ENCODE results near the gene LY6G5C. TPM values are rescaled to one million over a fixed set of nuclear protein-coding genes. Genes with fewer than 3 reads are reported as not detected.

LY6G5C gene
- total RNA-seq, 6 experiments from 2014 or later: 2.2 to 2.9 (median 2.8) TPM

DNA sequence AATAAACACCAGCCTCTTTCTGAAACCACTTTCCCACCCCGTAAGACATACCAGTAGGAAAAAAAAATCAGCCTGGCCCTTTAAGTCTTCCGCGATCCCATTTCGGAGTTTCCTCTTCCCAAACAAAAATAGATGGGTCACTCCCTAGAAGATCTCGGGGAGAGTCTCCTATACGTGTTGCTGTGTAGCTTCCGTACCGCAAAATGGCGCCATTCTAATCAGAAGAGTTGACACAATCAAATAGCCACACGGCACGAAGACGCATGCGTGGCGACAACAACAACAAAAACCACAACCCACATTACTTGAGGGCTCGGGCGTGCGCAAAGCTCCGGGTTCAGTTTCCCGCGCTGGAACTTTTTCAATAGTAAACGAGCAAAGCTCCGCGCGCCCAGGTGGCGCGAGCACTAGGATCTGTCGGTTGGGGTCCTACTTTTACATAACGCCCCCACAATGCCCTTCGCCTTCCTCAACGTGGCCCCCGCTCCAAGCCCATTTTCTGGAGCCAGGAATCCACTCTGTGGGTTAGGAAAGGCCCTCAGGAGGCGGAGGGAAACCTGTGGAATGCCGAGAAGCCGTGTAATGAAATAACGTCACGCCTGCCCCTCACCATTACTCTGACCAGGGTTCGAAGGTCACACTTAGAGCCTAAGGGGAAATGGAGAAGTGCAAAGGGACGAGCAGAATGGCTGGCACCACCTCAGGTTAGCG lies 15.9 kb downstream of the LY6G5C start, which contains the start of gene GPANK1:
Gene GPANK1 (minus strand): TSS at position 208 of the 711 bp plus-strand sequence. CDS start 519 bp downstream, outside the sequence.
- DNase-seq: peak; percentile 95
- peaks cover 67% of the 10 kb centered on the region for H3K4me1 Mint-ChIP-seq (ENCODE audit: low read depth)
- TF ChIP-seq, protein P1, sequence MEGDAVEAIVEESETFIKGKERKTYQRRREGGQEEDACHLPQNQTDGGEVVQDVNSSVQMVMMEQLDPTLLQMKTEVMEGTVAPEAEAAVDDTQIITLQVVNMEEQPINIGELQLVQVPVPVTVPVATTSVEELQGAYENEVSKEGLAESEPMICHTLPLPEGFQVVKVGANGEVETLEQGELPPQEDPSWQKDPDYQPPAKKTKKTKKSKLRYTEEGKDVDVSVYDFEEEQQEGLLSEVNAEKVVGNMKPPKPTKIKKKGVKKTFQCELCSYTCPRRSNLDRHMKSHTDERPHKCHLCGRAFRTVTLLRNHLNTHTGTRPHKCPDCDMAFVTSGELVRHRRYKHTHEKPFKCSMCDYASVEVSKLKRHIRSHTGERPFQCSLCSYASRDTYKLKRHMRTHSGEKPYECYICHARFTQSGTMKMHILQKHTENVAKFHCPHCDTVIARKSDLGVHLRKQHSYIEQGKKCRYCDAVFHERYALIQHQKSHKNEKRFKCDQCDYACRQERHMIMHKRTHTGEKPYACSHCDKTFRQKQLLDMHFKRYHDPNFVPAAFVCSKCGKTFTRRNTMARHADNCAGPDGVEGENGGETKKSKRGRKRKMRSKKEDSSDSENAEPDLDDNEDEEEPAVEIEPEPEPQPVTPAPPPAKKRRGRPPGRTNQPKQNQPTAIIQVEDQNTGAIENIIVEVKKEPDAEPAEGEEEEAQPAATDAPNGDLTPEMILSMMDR (IDR thresholded peaks at IDR 0.05): peak; percentile 10; the same call in 1 of the 2 replicates
- peak within 1 kb of the TSS; percentile 95 for H3K4me3 Mint-ChIP-seq
- peaks cover 4% of the 10 kb centered on the region for H3K27me3 Mint-ChIP-seq (ENCODE audit: insufficient read depth)
- peak within 1 kb of the TSS; percentile 98 for H3K27ac Mint-ChIP-seq
- H3K36me3 Mint-ChIP-seq (ENCODE audit: low read depth): peaks cover 40% of the 10 kb centered on the region
- H3K9me3 Mint-ChIP-seq: no peaks in the 10 kb centered on the region

GRCh38 chr6:31663961-31664789 lies 16.7 kb downstream of the LY6G5C start:
- DNase-seq: peak; percentile 76
- no peaks in the 10 kb centered on the region for H3K9me3 Mint-ChIP-seq
- H3K4me3 Mint-ChIP-seq: peak overlapping the region; percentile 95
- peaks cover 69% of the 10 kb centered on the region for H3K4me1 Mint-ChIP-seq (ENCODE audit: low read depth)
- peaks cover 4% of the 10 kb centered on the region for H3K27me3 Mint-ChIP-seq (ENCODE audit: insufficient read depth)
- TF ChIP-seq, protein P1 (IDR thresholded peaks at IDR 0.05): peak; percentile 30; the same call in 1 of the 2 replicates
- H3K27ac Mint-ChIP-seq: peak overlapping the region; percentile 98
- peaks cover 41% of the 10 kb centered on the region for H3K36me3 Mint-ChIP-seq (ENCODE audit: low read depth)

- TF ChIP-seq, protein P1 (IDR thresholded peaks at IDR 0.05): no peak
- DNase-seq: no peak
- Mint-ChIP-seq H3K4me3 (peak overlapping the region; percentile 95), H3K4me1 (ENCODE audit: low read depth) (peaks cover 70% of the 10 kb centered on the region), H3K36me3 (ENCODE audit: low read depth) (peaks cover 41% of the 10 kb centered on the region), H3K9me3 (no peaks in the 10 kb centered on the region), H3K27ac (peak overlapping the region; percentile 98), H3K27me3 (ENCODE audit: insufficient read depth) (peaks cover 4% of the 10 kb centered on the region)
Observed at GRCh38 chr6:31663126-31663960, 17.5 kb downstream of the LY6G5C start.

GRCh38 chr6:31662124-31662723 lies 18.6 kb downstream of the LY6G5C start:
- Mint-ChIP-seq H3K36me3 (ENCODE audit: low read depth) (peaks cover 42% of the 10 kb centered on the region), H3K4me1 (ENCODE audit: low read depth) (peaks cover 69% of the 10 kb centered on the region), H3K9me3 (no peaks in the 10 kb centered on the region), H3K27me3 (ENCODE audit: insufficient read depth) (peaks cover 4% of the 10 kb centered on the region), H3K4me3 (peak overlapping the region; percentile 39; the same call in 1 of the 2 replicates), H3K27ac (peak overlapping the region; percentile 8; the same call in 1 of the 2 replicates)
- DNase-seq: no peak
- TF ChIP-seq, protein P1 (IDR thresholded peaks at IDR 0.05): no peak
